NOMO-1 (cell line): ENCODE measurements around the gene TRAF2.

Source experiments
- DNase-seq, 2 experiments: peaks; one replicate each; lab custom pipeline; 2025; ENCODE audit not compliant: unreplicated experiment in 2 of 2; lab: John Stamatoyannopoulos, UW

The TRAF2 gene

DNA sequence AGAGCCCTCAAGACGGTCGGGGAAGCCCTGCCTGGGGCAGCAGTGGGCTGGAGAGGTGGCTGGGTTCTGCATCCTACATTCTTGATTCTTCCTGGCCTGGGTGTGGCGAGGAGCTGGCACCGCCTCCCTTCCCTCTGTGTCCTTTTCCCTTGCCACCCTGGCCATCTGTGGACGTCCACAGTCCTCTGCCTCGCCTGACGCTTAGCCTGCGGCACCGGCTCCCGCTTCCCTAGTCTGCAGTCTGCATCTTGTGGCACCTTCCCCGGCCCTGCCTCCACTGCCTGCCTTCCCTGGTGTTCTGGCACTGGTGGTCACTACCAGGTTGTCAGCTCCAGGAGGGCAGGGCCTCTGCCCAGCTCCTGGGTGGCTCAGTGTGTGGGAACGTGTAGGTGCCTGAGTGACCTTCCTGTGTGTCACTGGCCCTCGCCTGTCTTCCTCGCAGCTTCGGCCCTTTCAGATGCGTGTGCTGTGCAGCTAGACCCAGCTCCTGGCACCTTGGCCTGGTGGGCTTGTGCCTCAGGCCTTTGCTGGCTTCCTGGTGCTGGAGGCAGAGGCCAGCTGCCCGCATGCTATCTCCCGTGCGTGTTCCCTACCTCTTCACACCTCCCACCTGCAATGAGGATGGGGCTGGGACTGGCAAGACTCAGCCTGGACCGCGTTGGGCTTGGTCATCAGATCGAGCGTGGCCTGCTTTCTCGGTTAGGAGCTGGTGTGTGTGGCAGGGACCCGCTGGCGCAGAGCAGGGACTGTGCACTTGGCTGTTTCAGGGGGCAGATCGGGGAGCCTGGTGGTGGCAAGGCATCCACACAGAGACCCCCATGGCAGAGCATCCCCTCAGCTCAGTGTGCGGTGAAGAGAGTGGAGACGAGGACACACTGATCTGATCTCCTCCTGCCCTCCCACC, 20.9 kb downstream of the TRAF2 start:
- DNase-seq: no peak

DNA sequence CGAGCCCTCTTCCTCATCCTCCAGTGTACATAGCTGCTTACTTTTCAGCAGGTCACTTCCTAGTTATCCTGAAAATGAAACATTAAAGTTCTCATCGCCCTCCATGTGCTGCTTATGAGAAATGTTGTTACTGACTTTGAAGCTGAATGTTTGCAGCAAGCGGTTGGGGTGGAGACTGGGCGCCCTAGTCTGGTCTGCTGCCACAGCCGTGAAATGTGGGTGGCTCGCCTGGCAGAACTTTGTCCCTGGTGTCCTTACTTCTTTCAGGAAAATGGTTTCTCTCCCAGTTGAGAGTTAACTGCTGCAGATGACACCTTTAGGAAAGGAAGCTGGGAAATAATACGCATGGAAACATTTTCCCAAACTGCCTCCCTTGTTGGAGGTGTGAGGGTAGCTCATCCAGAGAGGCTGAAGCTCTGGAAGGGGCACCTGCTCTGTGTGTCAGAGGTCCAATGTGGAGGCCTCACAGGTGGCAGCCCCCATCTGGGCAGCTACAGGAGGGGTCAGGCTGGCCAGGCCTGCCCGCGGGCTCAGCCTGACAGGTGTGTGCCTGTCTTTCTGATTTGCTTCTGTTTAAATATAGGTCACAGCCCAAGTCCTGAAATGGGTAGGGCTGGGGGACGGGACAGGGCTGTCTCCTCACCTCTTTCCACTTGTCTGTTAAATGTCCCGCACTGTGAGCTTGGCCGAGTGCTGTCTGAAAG, 24.0 kb downstream of the TRAF2 start:
- no peak for DNase-seq

DNA sequence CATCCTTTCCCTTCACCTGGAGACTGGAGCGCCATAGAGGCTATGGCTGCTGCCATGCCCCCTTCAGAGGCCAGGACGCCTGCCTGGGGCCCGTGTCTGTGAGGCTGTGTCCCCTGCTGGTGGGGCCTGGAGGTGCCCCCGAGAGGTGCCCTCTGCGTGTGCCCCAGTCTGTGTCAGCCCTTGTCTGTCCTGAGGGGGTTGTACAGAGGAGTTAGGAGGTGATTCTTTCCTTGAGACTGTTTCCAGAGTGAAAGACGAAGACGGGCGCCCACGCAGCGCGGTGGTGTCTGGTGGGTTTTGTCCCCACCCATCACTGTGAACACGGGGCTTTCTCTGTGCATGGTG, 24.6 kb downstream of the TRAF2 start:
- no peak for DNase-seq

DNA sequence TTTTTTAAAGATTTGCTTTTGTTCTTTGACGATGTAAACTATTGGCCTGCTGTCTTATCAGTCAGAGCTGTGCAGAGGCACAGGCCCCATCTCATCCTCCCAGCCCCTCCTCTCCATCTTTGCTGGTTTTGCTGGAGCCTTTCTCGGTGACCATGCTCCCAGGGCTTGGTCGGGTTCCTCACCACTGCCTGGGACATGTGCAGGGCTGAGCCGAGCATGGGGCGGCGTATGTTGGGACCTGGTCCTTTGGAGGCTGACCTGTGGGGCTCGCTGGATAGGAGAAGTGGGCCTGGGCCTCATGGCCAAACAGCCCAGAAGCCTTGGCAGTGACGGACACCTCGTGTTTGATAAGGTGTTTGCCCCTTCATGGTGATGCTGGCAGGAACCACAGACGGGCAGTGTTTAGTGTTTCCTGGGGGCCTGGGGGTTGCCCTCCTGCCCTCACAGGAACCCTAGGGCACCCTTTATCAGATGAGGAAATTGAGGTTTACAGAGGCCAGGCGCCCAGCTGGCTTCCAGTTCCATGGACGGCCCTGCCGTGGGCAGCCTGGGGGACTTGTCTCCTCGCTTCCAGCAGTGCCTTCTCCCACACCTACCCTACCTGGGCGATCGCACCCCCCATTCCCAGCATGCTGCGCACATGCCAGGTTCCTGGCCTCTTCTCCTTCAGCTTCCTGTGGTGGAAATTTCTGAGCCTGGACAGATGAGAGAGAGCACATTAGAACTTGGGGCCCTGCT, 27.6 kb downstream of the TRAF2 start:
- no peak for DNase-seq

DNA sequence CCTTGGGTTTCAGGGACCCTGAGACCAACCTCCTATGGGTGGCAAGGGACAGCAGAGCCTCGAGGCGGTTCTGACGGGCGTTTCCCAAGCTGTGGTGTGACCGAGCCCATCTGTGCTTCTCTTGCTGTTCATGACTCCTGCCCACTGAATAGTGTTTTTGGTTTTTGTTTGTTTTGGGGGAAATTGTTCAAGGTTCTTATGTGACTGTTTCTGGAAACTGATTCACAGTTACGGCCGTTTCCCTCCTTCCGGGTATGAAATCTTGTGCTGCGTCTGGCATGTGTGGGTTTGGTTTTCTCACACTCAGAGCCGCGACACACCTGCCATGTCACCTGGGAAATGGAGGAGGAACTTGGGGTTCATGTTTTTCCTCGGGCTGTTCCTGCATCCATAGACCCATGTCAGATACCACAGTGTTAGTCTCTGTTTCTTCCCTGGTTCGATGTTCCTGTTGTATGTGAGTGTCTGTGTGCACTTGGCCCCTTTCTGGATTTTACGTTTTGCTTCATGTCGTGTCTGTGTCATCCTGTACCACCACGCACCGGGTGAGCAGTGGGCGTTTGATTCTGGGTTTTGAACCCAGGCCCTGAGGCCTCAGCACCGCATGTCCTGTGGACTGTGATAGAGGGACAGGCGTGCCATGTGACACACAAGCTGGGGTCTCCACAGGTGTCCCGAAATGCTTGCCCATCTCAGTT, 29.5 kb downstream of the TRAF2 start:
- no peak for DNase-seq

DNA sequence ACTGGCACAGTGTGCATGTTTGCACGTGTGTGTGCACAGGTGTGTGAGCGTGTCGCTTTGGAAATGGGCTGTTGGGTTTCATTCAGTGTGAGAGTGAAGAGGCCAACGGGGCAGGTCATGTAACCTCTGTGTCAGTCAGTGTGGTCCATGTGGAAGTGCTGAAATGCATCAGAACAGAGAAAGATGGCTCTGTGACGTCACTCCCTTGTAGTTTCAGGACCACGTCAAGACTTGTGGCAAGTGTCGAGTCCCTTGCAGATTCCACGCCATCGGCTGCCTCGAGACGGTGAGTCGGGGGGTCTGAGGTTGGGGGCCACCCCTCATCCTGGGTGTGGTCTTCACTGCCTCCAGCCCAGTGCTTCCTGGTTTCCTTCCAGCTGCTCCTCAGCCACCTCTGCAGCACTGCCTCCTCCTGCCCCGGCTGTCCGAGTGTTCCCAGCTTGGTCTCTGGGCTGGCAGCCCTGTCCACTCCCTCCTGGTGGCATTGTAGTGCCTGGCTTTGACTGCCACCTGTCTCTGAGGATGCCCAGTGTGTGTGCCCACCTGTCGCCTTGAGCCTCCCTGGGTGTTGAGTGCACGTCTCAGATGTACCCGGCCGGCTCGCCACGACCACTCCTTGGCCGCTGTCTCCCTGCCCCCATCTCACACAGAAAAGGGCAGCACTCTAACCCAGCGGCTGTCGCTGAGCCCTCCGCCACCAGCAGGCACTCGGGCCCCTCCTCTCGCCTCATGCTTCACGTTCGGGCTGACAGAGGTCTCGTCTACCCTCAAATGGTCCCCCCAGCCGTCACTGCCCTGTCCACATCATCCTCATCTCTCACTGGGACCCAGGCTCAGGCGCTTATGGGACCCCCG, 30.2 kb downstream of the TRAF2 start:
- DNase-seq: no peak

DNA sequence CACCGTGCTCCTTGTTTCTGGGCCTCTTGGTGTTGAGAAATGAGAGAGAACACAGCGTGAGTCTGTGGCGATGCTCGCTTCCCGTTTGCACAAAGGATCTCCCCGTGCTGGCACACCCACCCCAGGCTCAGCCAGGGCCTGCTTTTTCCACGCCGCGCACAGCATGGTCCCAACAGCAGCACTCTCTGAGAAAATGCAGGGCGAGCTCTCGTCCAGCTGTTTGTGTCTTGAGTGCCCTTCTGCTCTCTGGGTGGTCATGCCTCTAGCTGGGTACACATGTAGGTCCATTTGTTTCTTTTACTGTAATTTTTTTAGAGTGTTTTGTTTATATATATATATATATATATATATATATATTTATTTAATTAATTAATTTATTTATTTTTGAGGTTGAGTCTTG, 31.6 kb downstream of the TRAF2 start:
- no peak for DNase-seq

DNA sequence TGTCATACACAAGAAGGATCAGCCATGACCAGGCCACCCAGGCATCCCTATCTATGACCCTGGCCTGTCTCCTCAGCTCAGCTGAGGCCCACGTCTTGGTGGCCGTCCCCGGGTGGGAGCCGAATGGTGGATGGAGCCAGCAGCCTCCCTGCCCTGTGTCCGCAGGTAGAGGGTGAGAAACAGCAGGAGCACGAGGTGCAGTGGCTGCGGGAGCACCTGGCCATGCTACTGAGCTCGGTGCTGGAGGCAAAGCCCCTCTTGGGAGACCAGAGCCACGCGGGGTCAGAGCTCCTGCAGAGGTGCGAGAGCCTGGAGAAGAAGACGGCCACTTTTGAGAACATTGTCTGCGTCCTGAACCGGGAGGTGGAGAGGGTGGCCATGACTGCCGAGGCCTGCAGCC, 33.8 kb downstream of the TRAF2 start:
- no peak for DNase-seq

DNA sequence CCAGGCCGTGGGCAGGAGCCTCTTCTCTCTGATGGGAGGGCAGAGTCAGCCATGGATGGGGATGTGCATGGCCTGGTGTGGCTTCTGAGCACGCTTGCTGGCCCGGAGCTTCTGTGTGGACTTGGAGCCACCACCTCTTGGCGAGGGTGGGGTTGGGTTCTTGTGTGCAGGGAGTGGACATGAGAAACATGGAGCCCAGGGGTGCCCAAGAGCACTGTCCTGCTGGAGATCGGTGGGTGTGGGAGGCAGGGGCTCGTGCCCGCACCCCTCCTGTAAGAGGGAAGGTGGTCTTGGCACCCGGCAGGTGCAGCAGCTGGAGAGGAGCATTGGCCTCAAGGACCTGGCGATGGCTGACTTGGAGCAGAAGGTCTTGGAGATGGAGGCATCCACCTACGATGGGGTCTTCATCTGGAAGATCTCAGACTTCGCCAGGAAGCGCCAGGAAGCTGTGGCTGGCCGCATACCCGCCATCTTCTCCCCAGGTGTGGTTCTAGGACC, 34.5 kb downstream of the TRAF2 start:
- no peak for DNase-seq

DNA sequence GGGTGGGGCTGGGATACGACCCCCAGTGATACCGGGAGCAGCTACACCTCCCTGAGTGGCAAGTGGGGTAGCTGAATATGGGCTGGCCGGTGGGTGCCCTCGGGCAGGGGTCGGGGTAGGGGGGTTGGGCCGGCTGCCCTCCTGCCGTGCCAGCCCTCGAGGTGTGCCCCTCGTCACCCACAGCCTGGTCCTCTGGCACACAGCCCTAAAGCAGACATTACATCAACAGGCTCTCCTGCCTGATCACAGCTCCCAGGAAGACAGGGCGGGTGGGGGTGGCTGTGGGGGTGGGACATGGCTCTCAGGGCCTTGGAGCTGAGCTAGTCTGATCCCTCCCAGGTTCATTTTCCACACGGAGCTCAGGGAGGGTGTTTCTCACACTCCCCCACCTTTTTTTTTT, 35.0 kb downstream of the TRAF2 start:
- DNase-seq: no peak

DNA sequence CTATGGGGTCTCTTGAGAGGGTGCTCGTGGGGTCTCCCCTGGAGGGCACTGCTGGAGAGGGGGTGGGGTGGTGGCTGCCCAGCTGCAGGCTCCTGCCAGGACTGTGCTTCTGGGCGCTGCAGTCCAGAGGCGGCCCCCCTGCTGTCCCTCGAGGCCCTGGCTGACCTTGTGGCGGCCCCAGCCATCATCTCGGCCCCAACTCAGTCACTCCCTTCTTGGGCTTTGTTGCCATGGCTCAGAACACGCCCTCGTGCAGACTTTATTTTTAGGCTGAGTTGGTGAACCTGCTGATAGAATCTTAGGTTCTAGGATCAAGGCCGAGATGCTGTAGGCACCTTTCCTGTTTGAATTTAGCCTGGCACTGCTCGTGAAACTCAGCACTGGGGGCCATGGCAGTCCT, 35.4 kb downstream of the TRAF2 start:
- no peak for DNase-seq

DNA sequence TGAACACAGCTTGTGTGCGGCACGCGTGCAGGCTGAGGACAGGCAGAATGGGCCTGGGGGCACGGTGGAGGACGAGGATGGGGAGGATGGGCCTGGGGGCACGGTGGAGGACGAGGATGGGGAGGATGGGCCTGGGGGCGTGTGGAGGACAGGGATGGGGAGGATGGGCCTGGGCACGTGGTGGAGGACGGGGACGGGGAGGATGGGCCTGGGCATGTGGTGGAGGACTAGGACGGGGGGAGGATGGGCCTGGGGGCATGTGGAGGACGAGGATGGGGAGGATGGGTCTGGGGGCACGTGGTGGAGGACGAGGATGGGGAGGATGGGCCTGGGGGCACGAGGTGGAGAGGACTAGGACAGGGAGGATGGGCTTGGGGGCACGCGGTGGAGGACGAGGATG, 36.2 kb downstream of the TRAF2 start:
- no peak for DNase-seq

DNA sequence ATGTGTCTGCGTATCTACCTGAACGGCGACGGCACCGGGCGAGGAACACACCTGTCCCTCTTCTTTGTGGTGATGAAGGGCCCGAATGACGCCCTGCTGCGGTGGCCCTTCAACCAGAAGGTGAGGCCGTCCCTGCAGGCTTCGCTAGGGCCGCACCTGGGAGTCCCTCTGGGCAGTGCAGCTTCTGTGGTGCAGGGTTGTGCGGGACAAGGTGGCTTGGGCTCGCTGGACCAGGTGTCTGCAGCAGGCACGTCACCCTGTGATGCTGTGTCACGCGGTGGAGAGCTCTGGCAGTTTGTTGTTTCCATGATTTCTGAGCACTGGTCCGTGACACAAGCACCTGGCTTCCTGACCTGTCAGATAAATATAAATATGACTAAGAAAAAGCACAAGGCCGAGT, 37.6 kb downstream of the TRAF2 start:
- DNase-seq: no peak

DNA sequence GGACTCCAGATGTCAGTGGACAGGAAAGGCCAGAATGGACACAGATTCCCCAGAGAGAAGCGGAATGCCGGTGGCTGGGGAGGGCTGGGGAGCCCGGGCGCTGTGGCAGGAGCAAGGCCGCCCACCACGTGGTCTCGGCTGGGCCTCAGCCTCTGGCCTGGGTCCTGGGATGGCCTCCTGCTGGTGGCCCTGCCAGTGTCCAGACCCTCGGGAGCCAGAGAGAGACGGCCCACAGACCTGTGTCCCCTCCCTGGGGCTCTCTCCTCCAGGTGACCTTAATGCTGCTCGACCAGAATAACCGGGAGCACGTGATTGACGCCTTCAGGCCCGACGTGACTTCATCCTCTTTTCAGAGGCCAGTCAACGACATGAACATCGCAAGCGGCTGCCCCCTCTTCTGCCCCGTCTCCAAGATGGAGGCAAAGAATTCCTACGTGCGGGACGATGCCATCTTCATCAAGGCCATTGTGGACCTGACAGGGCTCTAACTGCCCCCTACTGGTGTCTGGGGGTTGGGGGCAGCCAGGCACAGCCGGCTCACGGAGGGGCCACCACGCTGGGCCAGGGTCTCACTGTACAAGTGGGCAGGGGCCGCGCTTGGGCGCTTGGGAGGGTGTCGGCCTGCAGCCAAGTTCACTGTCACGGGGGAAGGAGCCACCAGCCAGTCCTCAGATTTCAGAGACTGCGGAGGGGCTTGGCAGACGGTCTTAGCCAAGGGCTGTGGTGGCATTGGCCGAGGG, 39.3 kb downstream of the TRAF2 start:
- DNase-seq: no peak

DNA sequence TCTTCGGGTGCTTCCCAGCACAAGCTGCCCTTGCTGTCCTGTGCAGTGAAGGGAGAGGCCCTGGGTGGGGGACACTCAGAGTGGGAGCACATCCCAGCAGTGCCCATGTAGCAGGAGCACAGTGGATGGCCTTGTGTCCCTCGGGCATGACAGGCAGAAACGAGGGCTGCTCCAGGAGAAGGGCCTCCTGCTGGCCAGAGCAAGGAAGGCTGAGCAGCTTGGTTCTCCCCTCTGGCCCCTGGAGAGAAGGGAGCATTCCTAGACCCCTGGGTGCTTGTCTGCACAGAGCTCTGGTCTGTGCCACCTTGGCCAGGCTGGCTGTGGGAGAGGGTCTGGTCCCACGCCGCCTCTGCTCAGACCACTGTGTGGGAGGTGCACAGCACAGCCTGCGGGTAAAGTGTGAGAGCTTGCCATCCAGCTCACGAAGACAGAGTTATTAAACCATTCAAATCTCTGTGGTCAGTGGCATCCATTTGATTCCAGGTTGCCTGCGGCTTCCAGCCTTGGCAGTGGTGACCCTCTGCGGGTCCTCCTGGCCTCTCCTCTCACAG, 39.9 kb downstream of the TRAF2 start:
- DNase-seq: no peak

DNA sequence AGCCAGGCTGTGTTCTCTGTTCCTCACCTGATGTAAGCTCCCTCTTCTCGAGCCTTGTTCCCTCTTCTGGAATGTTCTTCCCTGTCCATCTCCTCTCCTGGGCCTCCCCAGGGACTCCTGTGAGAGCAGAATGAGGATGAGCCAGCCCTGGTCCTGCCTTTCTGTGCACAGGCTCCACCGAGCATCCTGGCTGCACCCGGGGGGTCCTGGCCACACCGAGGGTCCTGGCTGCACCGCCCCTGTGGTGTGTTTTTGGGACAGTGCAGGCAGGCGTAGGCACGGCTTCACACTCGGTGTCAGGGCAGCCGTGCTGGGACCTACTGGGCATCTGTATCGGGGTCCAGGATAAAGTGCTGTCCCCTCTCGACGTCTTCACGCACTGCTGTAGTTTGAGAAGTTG, 40.4 kb downstream of the TRAF2 start:
- no peak for DNase-seq

DNA sequence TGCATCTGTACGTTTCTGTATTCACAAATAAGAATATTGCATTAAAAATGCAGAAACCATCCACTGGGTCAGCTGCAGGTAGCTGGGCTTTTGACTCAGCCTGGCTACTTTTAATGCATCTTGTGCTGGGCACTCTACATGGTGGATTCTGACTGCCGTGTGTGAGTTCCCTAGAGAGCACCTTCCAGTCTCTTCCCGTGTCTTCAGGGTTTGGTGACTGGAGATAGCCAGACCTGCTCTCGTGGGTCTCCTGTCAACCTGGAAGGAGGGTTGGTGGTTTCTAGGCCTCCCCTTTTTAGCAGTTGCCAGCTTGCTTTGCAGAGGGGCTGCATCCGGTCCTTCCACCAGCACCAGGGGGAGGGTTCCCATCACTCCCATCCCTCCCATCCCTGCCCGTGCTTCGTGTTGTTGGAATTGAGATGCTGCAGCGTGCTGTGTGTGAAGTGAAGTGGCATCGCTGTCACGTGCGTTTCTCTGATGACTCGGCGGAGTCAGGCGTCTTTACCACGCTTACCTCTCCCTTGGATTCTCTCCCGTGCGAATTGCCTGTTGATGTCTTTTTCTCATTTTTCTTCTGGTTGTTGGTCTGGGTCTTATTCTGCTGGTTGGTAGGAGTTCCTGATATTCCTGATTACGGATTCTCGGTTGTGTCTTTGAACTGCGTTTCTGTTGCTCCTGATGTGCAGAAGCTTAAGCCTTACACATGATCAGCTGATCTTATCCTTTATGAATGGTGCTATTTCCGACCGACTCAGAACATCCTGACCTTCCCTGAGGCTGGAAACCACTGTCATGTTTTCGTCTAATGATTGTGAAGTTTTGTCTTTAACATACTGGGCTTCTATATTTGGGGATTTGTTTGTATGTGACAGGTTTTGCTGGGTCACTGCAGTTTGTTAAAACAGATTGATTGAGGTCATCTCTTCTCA, 41.3 kb downstream of the TRAF2 start:
- no peak for DNase-seq

DNA sequence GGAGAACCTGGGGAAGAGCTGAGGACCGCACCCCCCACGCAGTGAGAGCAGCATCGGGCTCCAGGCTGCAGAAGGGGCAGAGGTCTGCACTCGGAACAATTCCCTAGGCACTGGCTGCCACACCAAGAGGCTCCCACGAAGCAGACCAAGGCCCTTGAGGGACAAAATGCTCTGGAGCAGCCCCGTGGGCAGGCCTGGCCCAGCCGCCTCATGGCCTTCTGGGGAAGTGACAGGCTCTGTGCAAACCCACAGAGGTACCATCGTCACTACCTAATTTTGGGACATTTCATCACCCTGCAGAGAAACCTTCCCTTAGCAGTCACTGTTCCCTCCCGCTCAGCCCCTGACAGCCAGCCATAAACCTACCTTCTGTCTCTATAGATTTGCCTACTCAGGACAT, 42.3 kb downstream of the TRAF2 start:
- DNase-seq: peak; percentile 80 to 95
